Neural cell (in vitro differentiated cells): ENCODE measurements around the gene ITGB4.

Experiments used
- SMC3 ChIP-seq: fragments of 450-650 bp; conservative IDR thresholded peaks from 2 replicates; pipeline ENCODE4 v1.6.1; 2014; ENCODE audit warnings: antibody characterized with exemption, mild to moderate bottlenecking, moderate library complexity; ENCODE audit not compliant: poor library complexity
- TAF1 ChIP-seq: IDR thresholded peaks from 2 replicates; pipeline ENCODE4 v1.6.1; 2012; ENCODE audit warnings: low read depth

- TF ChIP-seq SMC3 (no peak), TAF1 (no peak)
These were observed 817 bp downstream of the ITGB4 start for GRCh38 chr17:75722076-75722475.
